HG03354 (cell line): Measurements from ENCODE around the gene KRT71.

ENCODE experiments used
- ATAC-seq: cut with Tn5 transposase; IDR thresholded peaks from one replicate; pipeline ENCODE4 v1.9.1; 2021; ENCODE audit warnings: mild to moderate bottlenecking; ENCODE audit not compliant: unreplicated experiment, poor library complexity, severe bottlenecking

KRT71 gene

GRCh38 chr12:52578469-52578868, 25.5 kb upstream of the KRT71 start:
- no peak for ATAC-seq

- no peak for ATAC-seq
Observed at GRCh38 chr12:52577316-52577715, 24.4 kb upstream of the KRT71 start.

GRCh38 chr12:52575948-52576347, 23.0 kb upstream of the KRT71 start:
- no peak for ATAC-seq

- ATAC-seq: no peak
Observed at GRCh38 chr12:52575256-52575655, 22.3 kb upstream of the KRT71 start.

GRCh38 chr12:52573743-52574142, 20.8 kb upstream of the KRT71 start, which contains the start of gene KRT74:
Gene KRT74, minus strand, starts transcription at chr12:52573843. Its CDS starts 66 bp downstream, at chr12:52573777.
- ATAC-seq: no peak

- ATAC-seq: no peak
Observed at GRCh38 chr12:52573306-52573705, 20.4 kb upstream of the KRT71 start.

- no peak for ATAC-seq
Observed at GRCh38 chr12:52570511-52570910, 17.6 kb upstream of the KRT71 start.

GRCh38 chr12:52568111-52568510, 15.2 kb upstream of the KRT71 start:
- no peak for ATAC-seq

GRCh38 chr12:52566847-52567291, 13.9 kb upstream of the KRT71 start:
- no peak for ATAC-seq

- no peak for ATAC-seq
Observed at GRCh38 chr12:52564582-52564981, 11.6 kb upstream of the KRT71 start.

GRCh38 chr12:52561880-52562449, 9.0 kb upstream of the KRT71 start:
- ATAC-seq: no peak

GRCh38 chr12:52559979-52560378, 7.0 kb upstream of the KRT71 start:
- no peak for ATAC-seq

- ATAC-seq: no peak
Observed at GRCh38 chr12:52558781-52559445, 6.0 kb upstream of the KRT71 start.

- no peak for ATAC-seq
Observed at GRCh38 chr12:52557476-52557875, 4.5 kb upstream of the KRT71 start.

- ATAC-seq: no peak
Observed at GRCh38 chr12:52555577-52555976, 2.6 kb upstream of the KRT71 start.

- ATAC-seq: no peak
Observed at GRCh38 chr12:52552055-52552454, 890 bp downstream of the KRT71 start.

- ATAC-seq: no peak
Observed at GRCh38 chr12:52551216-52551865, 1.6 kb downstream of the KRT71 start.

- no peak for ATAC-seq
Observed at GRCh38 chr12:52546126-52546525, 6.8 kb downstream of the KRT71 start.

- ATAC-seq: no peak
Observed at GRCh38 chr12:52543985-52544883, 8.7 kb downstream of the KRT71 start.

- ATAC-seq: no peak
Observed at GRCh38 chr12:52542785-52543318, 10.1 kb downstream of the KRT71 start.
